Activated naive CD4-positive, alpha-beta T cell treated with Interleukin-2 at 50 U/mL for 16 hours (primary cell): ENCODE results near the gene TRH.
A peak's percentile ranks its signal among the peaks of the same experiment; 100 is the strongest.
"Not testable (repeated sequence)": the region's sequence is repeated elsewhere in the genome, so short reads cannot be mapped to it uniquely, and the experiment has no call there.

Experiments
- DNase-seq: peaks from one replicate; pipeline ENCODE4 v3.0.0-alpha.2; 2020

TRH gene

DNA sequence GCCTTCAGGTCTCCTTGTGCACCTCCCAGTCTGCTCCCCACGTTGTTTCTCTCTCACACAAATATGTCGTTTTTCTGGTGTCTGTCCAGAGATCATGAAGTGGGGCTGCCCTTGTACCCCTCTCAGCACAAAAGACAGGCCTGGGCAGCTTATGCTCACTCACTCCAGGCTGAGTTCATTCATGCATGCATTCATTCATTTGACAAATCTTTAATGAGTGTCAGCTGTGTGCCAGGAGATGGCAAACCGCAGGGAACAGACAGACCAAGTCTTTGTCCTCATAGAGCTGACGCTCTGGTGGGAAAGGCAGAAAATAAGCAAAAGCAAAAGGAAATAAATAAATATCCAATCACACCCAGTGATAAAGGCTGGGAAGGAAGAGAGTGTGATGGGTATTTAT, 7.6 kb upstream of the TRH start:
- no peak for DNase-seq

DNA sequence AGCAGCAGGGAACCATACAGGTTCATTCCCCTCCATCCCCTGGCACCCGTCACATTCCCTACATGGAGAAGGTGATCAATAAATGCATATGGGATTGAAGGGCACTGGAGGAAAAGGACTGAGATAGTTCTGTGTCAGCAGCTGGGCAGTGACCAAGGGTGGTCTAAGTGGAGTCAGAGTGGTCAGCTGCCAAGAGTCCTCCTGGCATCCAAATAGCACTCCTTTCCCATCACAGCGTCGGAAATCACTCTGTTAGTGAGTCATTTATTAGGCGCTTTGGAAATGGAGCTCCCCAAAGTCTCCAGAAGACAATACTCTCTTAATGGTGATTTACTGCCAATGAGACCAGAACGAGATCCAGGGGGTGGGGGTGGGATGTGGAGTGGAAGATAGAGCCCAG, 6.8 kb upstream of the TRH start:
- no peak for DNase-seq

DNA sequence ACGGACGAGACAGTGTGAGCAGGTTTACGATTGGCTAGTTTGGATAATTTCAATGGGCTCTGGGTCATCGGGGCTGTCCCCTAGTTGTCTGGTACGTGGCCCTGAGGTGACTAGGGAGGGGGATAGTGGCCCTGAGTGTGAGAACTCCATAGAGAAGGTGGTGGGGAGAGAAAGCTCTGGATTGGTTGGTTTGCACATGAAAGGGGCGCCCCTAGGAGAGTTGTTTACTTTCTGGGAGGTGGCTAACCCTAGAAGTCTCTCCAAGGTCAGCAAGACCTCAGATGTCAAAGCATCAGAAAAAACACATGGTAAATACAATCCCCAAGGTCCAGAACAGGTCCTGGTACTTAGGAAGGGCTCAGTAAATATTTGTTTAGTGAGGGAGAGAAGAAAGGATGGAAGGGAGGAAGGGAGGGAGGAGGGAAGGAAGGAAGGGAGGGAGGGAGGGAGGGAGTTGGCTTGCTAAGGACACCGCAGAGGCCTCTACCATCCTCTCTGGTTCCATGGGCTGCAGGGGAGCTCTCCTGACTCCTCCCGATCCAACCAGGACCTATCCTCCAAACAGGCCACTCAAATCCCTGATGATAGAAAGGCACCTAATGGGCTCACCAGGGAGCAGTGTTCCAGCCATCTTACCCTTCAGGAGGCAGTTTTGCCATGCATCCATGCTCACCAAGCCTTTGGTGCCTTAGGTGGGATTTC, 3.0 kb upstream of the TRH start:
- DNase-seq: no peak

DNA sequence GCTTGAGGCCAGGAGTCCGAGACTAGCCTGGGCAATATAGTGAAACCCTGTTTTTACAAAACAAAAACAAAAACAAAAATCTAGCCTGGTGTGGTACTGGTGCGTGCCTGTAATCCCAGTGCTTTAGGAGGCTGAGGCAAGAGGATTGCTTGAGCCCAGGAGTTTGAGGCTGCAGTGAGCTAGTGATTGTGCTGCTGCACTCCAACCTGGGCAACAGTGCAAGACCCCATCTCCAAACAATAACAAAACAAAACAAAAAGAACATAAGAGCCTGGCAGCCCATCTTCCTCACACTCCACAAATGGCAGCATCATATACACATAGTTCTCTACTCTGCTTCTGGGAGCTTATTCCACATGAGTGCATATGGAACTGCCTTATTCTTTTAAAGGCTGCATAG, 2.2 kb upstream of the TRH start:
- no peak for DNase-seq

DNA sequence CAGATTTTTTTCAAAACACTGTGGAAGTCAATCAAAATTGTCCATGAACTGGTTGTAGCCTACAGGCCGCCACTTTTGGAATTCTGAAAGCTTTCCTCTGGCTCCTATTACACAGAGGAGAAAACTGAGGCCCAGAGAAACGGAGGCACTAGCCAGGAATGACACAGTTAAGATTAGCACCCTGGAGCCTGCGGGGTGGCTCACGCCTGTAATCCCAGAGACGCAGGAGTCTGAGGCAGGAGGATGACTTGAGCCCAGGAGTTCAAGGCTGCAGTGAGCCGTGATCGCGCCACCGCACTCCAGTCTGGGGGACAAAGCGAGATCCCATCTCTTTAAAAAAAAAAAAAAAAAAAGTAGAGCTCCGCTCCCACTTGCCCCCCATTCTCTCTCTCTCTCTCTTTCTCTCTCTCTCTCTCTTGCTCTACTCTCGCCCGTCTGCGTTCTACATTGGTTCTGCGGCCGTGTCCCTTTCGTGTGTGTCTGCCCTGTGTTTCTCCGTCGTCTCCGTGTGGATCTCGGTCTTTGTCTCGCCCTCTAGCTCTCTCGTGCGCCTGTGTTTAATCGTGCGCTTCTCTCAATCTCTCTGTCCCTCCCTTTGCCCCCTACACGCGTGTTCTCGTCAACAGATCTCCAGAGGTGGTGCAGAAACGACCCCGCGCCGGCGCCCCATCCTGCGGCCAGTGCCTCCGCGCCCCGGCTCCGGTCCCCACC, 512 bp upstream of the TRH start:
- DNase-seq: no peak

DNA sequence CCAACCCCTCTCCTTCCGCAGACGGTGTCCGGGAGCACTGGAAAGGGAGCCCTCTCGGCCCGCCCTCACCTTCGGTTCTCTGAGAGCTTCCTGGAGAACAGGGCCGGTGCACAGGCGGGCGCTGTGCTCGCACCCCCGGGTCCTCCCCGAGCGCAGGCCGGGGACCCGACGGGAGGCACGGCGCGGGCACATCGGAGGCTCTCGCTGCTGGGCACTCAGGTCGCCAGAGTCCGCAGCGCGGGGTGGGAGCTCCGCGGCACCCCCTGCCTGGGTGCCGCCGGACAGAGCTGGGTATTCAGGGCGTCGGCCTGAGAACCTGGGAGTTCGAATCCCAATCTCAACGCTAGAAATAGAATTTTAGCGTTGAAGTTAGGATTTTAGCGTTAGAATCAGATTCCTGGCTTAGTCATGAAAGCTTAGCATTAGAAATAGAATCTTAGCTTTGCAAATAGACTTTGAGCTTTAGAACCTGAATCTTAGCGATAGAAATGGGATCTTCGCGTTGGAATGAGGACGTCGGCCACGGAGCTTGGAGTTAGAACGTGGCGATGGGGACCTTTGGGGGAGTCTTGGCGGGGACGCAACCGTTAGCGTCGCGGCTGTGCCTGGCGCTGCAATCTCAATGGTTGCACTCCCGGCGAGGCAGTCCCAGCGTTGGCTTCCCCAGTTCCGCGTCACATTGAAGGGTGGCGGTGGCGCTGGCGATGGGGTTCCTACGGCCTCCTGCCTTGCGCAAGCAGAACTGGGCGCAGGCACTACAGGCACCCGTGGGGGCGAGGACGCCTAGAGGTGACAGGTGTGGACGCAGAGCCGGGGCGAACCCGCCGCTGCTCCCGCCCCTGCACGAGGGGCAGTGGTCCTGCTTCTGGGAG, 549 bp downstream of the TRH start:
- DNase-seq: peak; percentile 4

DNA sequence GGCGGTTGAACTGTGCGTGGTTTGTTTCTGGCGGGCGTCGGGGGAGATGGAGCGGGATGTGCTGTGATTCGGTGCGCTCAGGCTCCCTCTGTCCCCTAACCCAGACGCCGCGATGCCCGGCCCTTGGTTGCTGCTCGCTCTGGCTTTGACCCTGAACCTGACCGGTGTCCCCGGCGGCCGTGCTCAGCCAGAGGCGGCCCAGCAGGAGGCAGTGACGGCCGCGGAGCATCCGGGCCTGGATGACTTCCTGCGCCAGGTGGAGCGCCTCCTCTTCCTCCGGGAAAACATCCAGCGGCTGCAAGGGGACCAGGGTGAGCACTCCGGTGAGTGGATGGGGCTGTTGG, 1.2 kb downstream of the TRH start:
- DNase-seq: no peak

DNA sequence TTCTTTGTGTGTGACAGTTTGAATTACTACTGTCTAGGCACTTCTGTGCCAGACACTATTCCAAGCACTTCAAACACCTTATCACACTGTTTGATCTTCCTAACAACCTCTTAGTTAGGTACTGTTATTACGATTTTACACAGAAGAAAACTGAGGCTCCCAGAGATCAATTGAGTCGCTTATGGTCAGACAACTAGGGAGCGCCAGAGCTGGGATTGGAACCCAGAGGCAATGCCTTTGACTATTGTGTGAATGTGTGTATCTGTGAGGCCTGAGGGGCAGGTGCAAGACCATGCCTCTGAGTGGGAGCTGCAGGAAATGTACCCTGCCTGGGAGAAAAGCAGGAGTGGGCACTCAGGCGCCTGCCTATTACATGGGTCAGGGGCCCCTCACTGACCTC, 1.8 kb downstream of the TRH start:
- DNase-seq: no peak

DNA sequence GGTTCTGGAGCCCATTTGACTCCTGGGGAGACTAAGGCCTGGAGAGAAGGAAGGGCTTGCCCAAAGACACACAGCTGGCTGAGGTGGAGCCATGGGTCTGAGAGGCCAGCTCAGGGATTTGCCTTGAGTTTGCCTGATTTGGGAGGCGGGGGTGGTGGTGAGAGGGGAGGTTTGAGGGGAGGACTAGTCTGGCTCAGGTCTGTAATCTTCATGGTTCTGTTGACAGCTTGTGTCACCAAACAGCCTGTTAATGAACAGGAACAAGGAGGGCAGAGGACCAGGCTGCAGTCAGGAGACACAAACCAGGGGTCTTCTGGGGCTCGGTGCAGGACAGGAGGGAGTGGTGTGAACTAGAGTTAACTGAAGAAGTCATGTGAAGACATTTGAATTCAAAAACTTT, 3.6 kb downstream of the TRH start:
- DNase-seq: no peak

DNA sequence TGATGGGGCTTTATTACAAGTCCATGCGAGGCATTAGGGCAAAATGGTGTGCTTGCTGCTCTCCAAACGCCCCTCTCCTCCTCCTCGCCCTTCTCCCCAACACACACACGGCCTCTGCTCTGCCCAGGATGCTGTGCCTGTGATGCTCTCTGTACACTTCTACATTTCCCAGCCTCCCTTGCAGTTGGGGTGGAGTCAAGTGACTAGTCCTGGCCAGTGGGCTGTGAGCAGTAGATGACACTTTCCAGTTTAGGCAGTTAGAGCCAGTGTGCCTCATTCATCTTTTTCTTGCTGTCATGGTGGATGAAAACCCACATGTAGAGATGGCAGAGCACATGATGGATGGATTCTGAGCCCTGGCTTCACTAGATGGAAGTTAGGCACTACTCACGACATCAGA, 5.4 kb downstream of the TRH start:
- DNase-seq: no peak

DNA sequence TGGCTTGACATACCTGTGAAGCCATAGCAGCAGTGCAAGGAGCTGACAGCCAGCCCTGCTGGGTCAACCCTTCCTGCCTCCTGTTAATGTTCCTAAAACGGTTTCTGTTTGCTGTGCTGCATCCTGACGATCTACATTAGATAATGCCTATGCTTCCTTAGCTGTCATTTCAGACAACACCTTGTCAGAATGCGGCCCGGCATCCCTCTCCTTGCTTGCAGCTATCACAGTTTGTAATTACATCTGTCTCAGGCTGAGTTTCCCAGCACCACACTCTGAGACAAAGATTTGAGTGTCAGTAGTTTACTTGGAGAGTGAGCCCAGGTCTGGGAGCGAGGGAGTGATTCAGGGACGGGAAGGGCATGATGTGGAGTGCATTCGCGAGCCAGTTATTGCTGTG, 9.0 kb downstream of the TRH start:
- DNase-seq: no peak

DNA sequence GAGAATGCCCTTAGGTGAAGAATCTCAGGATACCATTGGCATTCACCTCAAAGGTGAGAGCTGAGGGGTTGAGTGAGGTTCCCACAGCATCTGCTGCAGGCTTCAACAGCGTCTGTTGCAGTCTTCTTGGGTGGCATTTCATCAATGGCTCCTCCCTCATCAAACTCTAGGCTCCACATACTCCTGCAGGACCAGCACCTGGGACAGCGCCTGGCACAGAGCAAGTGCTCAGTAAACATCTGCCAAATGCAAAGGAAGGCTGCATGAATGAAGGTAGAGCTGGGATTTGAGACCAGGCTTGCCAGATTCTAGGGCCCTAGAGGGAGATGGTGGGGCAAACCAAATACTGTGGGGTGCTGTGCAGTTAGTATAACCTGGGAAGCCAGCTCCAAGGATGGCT, 9.6 kb downstream of the TRH start:
- DNase-seq: no peak

DNA sequence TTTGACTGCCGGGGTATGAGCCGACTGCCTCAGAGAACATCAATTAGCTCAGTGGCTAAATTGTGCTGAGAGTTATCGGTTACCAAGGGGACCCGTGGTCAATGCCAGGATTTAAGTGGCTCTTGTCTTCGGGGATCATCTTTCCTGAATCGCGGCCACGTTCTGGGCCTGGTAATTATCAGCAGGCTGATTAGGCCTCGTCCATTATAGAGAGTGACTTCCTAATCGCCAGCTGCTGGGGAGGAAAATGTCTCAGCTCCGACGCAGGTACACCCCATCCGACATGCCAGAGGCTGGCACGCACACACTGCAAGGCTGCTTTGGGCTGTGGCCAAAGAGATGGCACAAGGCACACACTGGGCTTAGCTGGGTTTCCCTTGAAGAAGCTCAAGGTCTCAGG, 10.6 kb downstream of the TRH start:
- no peak for DNase-seq

DNA sequence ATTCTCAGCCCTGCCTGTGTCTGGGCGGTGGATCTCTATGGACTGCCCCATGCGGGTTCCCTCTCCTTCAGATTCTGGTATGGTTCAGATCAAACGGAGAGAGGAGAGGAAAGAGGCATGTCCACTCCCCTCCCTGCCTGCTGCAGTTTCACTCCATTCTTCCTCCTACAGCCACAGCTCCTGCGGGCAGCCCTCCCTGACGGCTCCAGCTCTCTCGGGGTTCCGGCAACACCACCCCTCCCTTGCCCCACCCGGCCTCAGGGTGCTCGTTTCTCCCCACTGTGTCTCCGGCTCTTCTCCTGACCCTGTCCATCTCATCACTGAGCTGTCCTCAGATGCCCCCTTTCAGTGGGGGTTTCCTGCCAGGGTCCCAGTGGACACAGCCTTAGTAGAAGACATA, 13.9 kb downstream of the TRH start:
- DNase-seq: no peak

DNA sequence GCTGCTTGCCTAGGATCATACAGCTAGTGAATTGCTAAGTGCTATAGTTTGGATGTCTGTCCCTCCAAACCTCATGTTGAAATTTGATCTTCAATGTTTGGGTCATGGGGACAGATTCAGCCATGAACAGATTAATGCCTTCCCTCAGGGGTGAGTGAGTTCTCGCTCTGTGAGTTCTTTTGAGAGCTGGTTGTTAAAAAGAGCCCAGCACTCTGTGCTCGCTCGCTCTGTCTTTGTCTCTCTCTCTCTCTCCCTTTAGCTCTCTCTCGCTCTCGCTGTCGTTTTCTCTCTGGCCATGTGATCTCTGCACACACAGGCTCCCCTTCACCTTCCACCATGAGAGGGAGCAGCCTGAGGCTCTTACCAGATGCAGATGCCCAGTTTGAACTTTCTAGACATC, 14.9 kb downstream of the TRH start:
- no peak for DNase-seq

DNA sequence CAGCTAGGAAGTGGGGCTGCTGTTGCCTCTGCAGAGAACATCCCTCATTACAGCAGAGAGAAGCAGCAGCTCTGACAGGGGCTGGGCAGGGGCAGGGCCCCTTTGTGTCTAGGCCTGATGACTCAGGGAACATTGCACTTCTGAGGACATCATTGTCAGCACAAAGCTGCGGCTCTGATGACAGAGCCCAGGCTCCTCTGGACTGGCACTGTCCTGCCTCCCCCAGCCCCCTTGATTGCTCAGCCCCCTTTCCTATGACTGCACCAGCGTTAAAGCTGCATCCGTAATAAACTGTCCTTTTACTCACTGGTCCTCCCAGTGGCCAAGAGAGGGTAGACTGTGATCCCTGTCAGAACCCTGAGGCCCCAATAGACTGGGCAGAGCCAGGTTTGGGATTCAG, 18.3 kb downstream of the TRH start:
- no peak for DNase-seq

DNA sequence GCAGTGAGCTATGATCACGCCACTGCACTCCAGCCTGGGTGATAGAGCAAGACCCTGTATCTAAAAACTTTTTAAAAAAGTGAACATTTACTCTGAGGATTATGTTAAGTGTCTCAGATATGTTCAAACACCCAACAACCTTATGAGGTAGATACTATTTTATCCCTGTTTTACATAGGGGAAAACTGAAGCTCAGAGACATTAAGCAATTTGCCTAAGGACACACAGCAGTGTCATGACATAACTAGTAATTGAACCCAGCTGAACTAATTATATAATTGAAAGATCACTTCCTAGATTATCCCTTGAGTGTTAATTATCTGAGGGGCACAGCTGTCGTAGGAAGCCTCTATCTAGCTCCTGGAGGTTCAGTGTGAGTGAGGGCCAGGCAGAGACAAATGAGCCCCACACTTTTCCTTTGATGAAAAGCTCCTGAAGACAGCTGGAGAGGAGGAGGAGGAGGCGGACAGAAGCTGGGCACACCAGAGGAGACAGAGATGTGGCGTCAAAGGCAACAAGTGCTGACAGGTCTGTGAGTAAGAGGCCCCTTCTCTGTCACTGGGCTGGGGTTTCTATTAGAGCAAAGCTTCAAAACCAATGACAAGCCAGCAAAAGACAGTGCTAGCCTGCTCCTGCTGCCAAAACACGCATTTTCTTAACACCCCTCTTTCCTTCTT, 20.5 kb downstream of the TRH start:
- no peak for DNase-seq

DNA sequence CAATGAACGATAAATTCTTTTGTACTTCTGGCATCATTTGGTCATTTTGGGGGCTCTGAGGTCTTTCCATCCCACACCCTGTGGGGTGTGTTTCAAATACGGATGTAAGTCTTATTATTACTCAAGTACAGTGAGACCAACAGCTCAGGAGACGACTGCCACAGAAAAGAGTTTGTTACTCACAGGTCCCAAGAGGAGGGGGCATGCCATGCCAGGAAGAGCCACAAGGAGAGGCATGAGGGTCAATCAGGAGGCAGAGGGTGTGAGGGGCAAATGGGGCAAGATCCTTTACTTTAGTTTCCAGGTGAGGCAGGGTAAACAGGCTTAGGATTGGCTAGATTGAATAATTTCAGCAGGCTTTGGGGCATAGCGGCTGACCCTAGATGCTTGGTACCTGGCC, 21.6 kb downstream of the TRH start:
- no peak for DNase-seq

DNA sequence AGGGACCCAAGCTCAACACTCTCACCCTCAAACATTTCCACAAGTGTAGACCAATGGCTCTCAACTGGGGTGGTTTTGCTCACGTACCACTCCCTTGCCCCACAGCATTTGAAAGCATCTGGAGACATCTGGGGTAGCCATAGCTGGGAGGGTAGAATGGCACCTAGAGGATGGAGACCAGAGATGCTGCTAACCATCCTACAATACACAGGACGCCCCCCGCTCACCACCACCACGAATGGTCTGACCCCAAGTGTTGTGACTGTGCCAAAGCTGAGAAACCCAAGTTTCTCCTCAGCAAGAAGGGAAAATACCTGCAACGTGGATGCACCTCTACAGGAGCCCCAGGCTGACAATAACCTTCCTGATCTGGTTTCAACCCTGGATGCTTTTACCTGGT, 24.7 kb downstream of the TRH start:
- DNase-seq: not testable (repeated sequence)

DNA sequence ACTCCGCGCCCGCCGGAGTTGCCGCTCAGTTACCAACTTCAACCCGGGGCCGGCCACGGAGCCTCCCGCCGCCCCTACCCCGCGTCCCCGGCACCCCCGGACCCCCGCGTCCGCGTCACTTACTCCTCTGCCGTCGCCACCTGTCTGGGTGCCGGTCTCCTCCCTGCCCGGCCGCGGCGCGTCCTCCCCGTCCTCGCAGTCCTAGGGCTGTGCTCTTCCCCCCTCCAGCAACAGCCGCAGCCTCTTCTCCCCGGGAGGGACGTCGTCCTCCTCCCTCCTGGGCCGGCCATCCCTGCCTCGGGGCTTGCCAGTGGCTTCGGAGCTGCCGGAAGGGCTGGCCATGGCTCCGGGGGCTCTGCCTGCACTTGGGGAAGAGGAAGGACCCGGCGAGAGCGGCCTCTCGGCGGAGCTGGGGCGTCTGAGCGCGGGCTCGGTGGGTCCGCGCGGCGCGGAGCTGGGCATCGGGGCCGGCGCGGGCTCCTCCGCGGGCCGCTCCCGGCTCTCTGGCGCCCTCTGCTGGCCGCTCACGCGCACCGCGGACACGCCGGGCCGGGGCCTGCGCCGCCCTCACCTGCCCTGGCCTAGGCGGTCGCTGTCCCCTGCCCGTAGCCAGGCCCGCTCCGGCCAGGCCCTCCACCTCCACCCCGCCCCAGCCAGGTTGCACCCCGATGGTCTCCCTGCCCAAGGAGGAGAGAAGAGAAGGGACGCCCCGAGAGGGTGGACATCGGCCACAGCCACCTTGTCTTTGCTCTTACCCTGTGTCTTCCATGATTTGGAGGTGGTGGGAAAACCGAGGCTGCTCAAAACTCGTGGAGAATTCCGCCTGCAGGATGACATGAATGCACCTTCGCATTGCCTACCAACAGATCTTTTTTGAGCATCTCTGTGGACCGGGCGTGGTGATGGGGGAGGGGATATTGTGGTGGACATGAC, 28.4 kb downstream of the TRH start:
- DNase-seq: peak; percentile 73

DNA sequence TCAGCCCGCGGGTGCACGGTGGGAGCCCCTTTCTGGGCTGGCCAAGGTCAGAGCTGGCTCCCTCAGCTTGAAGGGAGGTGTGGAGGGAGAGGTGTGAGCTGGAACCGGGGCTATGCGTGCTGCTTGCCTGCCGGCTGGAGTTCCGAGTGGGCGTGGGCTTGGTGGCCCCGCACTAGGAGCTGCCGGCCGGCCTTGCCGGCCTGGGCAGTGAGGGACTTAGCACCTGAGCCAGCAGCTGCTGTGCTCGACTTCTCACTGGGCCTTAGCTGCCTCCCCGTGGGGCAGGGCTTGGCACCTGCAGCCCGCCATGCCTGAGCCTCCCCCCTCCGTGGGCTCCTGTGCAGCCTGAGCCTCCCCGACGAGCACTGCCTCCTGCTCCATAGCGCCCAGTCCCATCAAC, 36.0 kb downstream of the TRH start:
- no peak for DNase-seq

DNA sequence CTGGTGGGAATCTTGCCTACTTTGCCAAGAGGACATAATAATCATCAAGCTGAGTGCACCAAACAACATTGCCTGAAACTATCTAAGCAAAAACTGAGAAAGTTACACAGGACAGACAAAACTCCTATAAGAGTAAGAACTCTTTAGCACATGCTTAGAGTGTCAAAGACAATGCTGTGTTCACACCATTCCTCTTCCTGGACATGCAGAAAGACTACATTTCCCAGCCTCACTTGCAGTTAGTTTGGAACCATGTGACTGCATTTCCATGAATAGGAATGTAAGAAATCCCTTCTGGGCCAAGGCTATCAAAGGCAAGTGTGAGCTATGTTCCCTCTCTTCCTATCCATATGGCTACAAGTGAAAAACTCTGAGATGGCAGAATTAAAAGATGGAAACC, 37.6 kb downstream of the TRH start:
- not testable (repeated sequence) for DNase-seq
